SJSA1 (cell line): ENCODE measurements around the gene KRT16. TPM values are rescaled to one million over a fixed set of nuclear protein-coding genes. Genes with fewer than 3 reads are reported as not detected.
A peak's percentile ranks its signal among the peaks of the same experiment; 100 is the strongest.
"Not testable (repeated sequence)": the region's sequence is repeated elsewhere in the genome, so short reads cannot be mapped to it uniquely, and the experiment has no call there.

ENCODE experiments used
- DNase-seq, 2 experiments: peaks; one replicate each; pipeline ENCODE4 v3.0.0-alpha.2; 2015 to 2020; ENCODE audit warnings: low spot score in 2 of 2, low read depth in 1 of 2
- H3K27ac ChIP-seq: fragments of 250-450 bp; sonication (Bioruptor Pico); 2 replicates; pipeline ENCODE4 v1.5.1; 2020; ENCODE audit warnings: mild to moderate bottlenecking, moderate library complexity
- H3K27me3 ChIP-seq: fragments of 250-450 bp; sonication (Bioruptor Pico); replicated peaks from 2 replicates; pipeline ENCODE4 v1.5.1; 2020; ENCODE audit warnings: mild to moderate bottlenecking, moderate library complexity
- H3K36me3 ChIP-seq: fragments of 250-450 bp; sonication (Bioruptor Pico); 2 replicates; pipeline ENCODE4 v1.5.1; 2020; ENCODE audit warnings: mild to moderate bottlenecking
- H3K4me1 ChIP-seq: fragments of 250-450 bp; sonication (Bioruptor Pico); replicated peaks from 2 replicates; pipeline ENCODE4 v1.6.1; 2021; ENCODE audit warnings: mild to moderate bottlenecking
- H3K4me3 ChIP-seq: fragments of 250-450 bp; sonication (Bioruptor Pico); 2 replicates; pipeline ENCODE4 v1.5.1; 2020; ENCODE audit warnings: mild to moderate bottlenecking
- H3K9me3 ChIP-seq: fragments of 250-450 bp; sonication (Bioruptor Pico); replicated peaks from 2 replicates; pipeline ENCODE4 v1.5.1; 2020; ENCODE audit warnings: mild to moderate bottlenecking
- total RNA-seq: library from RNA; depleted of rRNA; stranded (reverse); fragments of >200 nt; shearing (Covaris generic); gene quantifications from 2 replicates; pipeline ENCODE4 v1.2.3, GENCODE V29; 2014

KRT16 gene
- total RNA-seq, 1 experiment from 2014 or later, result 0.37 TPM

- not testable (repeated sequence) for H3K27me3 ChIP-seq, H3K36me3 ChIP-seq, DNase-seq, H3K27ac ChIP-seq, H3K4me3 ChIP-seq, H3K9me3 ChIP-seq
- peaks cover 13% of the 10 kb centered on the region for H3K4me1 ChIP-seq
These were observed 30.3 kb downstream of the KRT16 start for GRCh38 chr17:41582061-41582968.

GRCh38 chr17:41581366-41582060, 31.1 kb downstream of the KRT16 start:
- no peak for DNase-seq
- Histone ChIP-seq H3K4me3 (no peak overlapping the region), H3K9me3 (no peaks in the 10 kb centered on the region), H3K36me3 (no peaks in the 10 kb centered on the region), H3K4me1 (peaks cover 13% of the 10 kb centered on the region), H3K27ac (no peak overlapping the region), H3K27me3 (no peaks in the 10 kb centered on the region)

- peaks cover 13% of the 10 kb centered on the region for H3K4me1 ChIP-seq
- H3K36me3 ChIP-seq, result no peaks in the 10 kb centered on the region
- no peak overlapping the region for H3K4me3 ChIP-seq
- H3K9me3 ChIP-seq, result no peaks in the 10 kb centered on the region
- DNase-seq, result no peak
- H3K27ac ChIP-seq, result no peak overlapping the region
- H3K27me3 ChIP-seq, result no peaks in the 10 kb centered on the region
These were observed 31.7 kb downstream of the KRT16 start for GRCh38 chr17:41580687-41581365.

GRCh38 chr17:41580244-41580575, 32.4 kb downstream of the KRT16 start:
- no peaks in the 10 kb centered on the region for H3K27me3 ChIP-seq
- no peak overlapping the region for H3K4me3 ChIP-seq
- H3K4me1 ChIP-seq, result peaks cover 13% of the 10 kb centered on the region
- H3K9me3 ChIP-seq, result no peaks in the 10 kb centered on the region
- no peaks in the 10 kb centered on the region for H3K36me3 ChIP-seq
- H3K27ac ChIP-seq, result no peak overlapping the region
- DNase-seq, result no peak

GRCh38 chr17:41579484-41580243, 32.9 kb downstream of the KRT16 start:
- Histone ChIP-seq H3K4me3 (no peak overlapping the region), H3K9me3 (no peaks in the 10 kb centered on the region), H3K4me1 (peaks cover 13% of the 10 kb centered on the region), H3K27ac (no peak overlapping the region), H3K27me3 (no peaks in the 10 kb centered on the region), H3K36me3 (no peaks in the 10 kb centered on the region)
- peak; percentile 87 to 89 for DNase-seq

GRCh38 chr17:41578971-41579370, 33.6 kb downstream of the KRT16 start:
- no peaks in the 10 kb centered on the region for H3K36me3 ChIP-seq
- no peak overlapping the region for H3K4me3 ChIP-seq
- no peak overlapping the region for H3K27ac ChIP-seq
- H3K4me1 ChIP-seq, result peaks cover 13% of the 10 kb centered on the region
- H3K27me3 ChIP-seq, result no peaks in the 10 kb centered on the region
- DNase-seq, result no peak
- no peaks in the 10 kb centered on the region for H3K9me3 ChIP-seq

GRCh38 chr17:41578538-41578937, 34.0 kb downstream of the KRT16 start:
- Histone ChIP-seq H3K4me3 (no peak overlapping the region), H3K36me3 (no peaks in the 10 kb centered on the region), H3K27ac (no peak overlapping the region), H3K27me3 (no peaks in the 10 kb centered on the region), H3K4me1 (peaks cover 13% of the 10 kb centered on the region), H3K9me3 (no peaks in the 10 kb centered on the region)
- DNase-seq, result no peak

GRCh38 chr17:41576740-41577139, 35.8 kb downstream of the KRT16 start:
- DNase-seq, H3K27ac ChIP-seq, H3K36me3 ChIP-seq, H3K9me3 ChIP-seq, H3K4me3 ChIP-seq, H3K27me3 ChIP-seq: not testable (repeated sequence)
- H3K4me1 ChIP-seq, result peaks cover 13% of the 10 kb centered on the region

GRCh38 chr17:41575336-41575735, 37.2 kb downstream of the KRT16 start:
- no peak for DNase-seq
- no peaks in the 10 kb centered on the region for H3K36me3 ChIP-seq

GRCh38 chr17:41571561-41572434, 40.8 kb downstream of the KRT16 start, which contains the start of gene KRT9:
TSS of gene KRT9 (minus strand) at chr17:41572059. CDS start at chr17:41571992, 67 bp downstream.
- Histone ChIP-seq H3K36me3 (no peaks in the 10 kb centered on the region), H3K27ac (no peak within 1 kb of the TSS), H3K4me3 (no peak within 1 kb of the TSS), H3K9me3 (no peaks in the 10 kb centered on the region; the same call in 1 of the 2 replicates), H3K4me1 (no peaks in the 10 kb centered on the region), H3K27me3 (0 out of 2 replicates have a peak, but pooled peaks cover 4% of the 10 kb centered on the region)
- peak in 1 of 2 experiments; percentile 40 for DNase-seq

More at GRCh38 chr17:41575336-41575735, 37.2 kb downstream of the KRT16 start:
- H3K4me1 ChIP-seq, result peaks cover 9% of the 10 kb centered on the region
- no peak overlapping the region for H3K4me3 ChIP-seq
- no peaks in the 10 kb centered on the region for H3K9me3 ChIP-seq
- H3K27ac ChIP-seq, result no peak overlapping the region
- 0 out of 2 replicates have a peak, but pooled peaks cover 4% of the 10 kb centered on the region for H3K27me3 ChIP-seq

GRCh38 chr17:41567317-41567716, 45.2 kb downstream of the KRT16 start:
- peaks cover 16% of the 10 kb centered on the region for H3K27me3 ChIP-seq
- H3K9me3 ChIP-seq, result no peaks in the 10 kb centered on the region; the same call in 1 of the 2 replicates
- no peak overlapping the region for H3K27ac ChIP-seq

GRCh38 chr17:41565338-41565737, 47.2 kb downstream of the KRT16 start:
- no peak for DNase-seq
- Histone ChIP-seq H3K9me3 (no peaks in the 10 kb centered on the region; the same call in 1 of the 2 replicates), H3K4me3 (no peak overlapping the region), H3K4me1 (no peaks in the 10 kb centered on the region), H3K36me3 (no peaks in the 10 kb centered on the region), H3K27me3 (peaks cover 12% of the 10 kb centered on the region), H3K27ac (no peak overlapping the region)

More at GRCh38 chr17:41567317-41567716, 45.2 kb downstream of the KRT16 start:
- no peaks in the 10 kb centered on the region for H3K4me1 ChIP-seq
- no peaks in the 10 kb centered on the region for H3K36me3 ChIP-seq
- no peak for DNase-seq
- no peak overlapping the region for H3K4me3 ChIP-seq
